ENCODE measurements around the gene FFAR1. TPM values are rescaled to one million over a fixed set of nuclear protein-coding genes. Genes with fewer than 3 reads are reported as not detected.
"Not testable (repeated sequence)": the region's sequence is repeated elsewhere in the genome, so short reads cannot be mapped to it uniquely, and the experiment has no call there.

Gene FFAR1
- total RNA-seq, 1 donor from 2014 or later: not detected

GRCh38 chr19:35368378-35368777 lies 20.7 kb downstream of the FFAR1 start:
- no peaks in the 10 kb centered on the region for H3K36me3 ChIP-seq (ENCODE audit: control insufficient read depth in 3 of 3, insufficient read depth in 3 of 3, low read length in 3 of 3)
- H3K9me3 ChIP-seq (ENCODE audit: control insufficient read depth in 3 of 3, low read length in 3 of 3): no peaks in the 10 kb centered on the region
- H3K4me1 ChIP-seq (ENCODE audit: control insufficient read depth in 3 of 3, insufficient read depth in 3 of 3, low read length in 3 of 3): no peaks in the 10 kb centered on the region
- H3K4me3 ChIP-seq (ENCODE audit: low read length in 3 of 3): no peak overlapping the region
- H3K27ac ChIP-seq (ENCODE audit: low read depth, low read length): no peak overlapping the region
- H3K9ac ChIP-seq (ENCODE audit: low read depth in 1 of 3, low read length in 3 of 3): no peak overlapping the region
- H3K27me3 ChIP-seq (ENCODE audit: control insufficient read depth in 3 of 3, insufficient read depth in 3 of 3, low read length in 3 of 3): peaks cover 0 to 3% (median 2%) of the 10 kb centered on the region in 3 donors

- Histone ChIP-seq H3K27me3 (ENCODE audit: control insufficient read depth in 3 of 3, insufficient read depth in 3 of 3, low read length in 3 of 3) (peaks cover 0 to 6% (median 3%) of the 10 kb centered on the region in 3 donors), H3K27ac (ENCODE audit: low read depth, low read length) (no peak overlapping the region), H3K9ac (ENCODE audit: low read depth in 1 of 3, low read length in 3 of 3) (no peak overlapping the region), H3K4me3 (ENCODE audit: low read length in 3 of 3) (no peak overlapping the region), H3K4me1 (ENCODE audit: control insufficient read depth in 3 of 3, insufficient read depth in 3 of 3, low read length in 3 of 3) (no peaks in the 10 kb centered on the region), H3K36me3 (ENCODE audit: control insufficient read depth in 3 of 3, insufficient read depth in 3 of 3, low read length in 3 of 3) (no peaks in the 10 kb centered on the region), H3K9me3 (ENCODE audit: control insufficient read depth in 3 of 3, low read length in 3 of 3) (no peaks in the 10 kb centered on the region)
Observed at GRCh38 chr19:35369522-35369921, 21.8 kb downstream of the FFAR1 start.

GRCh38 chr19:35370722-35371121 lies 23.0 kb downstream of the FFAR1 start, which contains the start of gene GPR42:
Gene GPR42 (plus strand): TSS chr19:35371068. CDS start chr19:35371360, 292 bp downstream.
- H3K9me3 ChIP-seq (ENCODE audit: control insufficient read depth in 3 of 3, low read length in 3 of 3): no peaks in the 10 kb centered on the region

DNA sequence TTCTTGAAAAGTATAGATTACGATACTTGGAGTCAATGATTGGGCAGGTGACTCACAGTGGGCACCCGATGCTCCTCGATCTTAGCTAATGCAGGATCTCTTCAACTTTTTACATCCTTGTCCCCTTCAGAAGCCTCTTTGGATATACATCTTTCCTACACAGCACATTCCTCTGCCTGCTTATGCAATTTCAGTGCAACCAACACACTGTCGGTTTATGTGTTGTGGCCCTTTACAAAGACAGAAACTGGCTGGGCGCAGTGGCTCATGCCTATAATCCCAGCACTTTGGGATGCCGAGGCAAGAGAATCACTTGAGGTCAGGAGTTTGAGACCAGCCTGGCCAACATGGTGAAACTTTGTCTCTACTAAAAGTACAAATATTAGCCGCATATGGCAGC lies 25.8 kb downstream of the FFAR1 start:
- no peak overlapping the region for H3K9ac ChIP-seq (ENCODE audit: low read depth in 1 of 3, low read length in 3 of 3)
- H3K27me3 ChIP-seq (ENCODE audit: control insufficient read depth in 3 of 3, insufficient read depth in 3 of 3, low read length in 3 of 3): peaks cover 2 to 8% (median 6%) of the 10 kb centered on the region in 3 donors
- H3K27ac ChIP-seq (ENCODE audit: low read depth, low read length): no peak overlapping the region
- no peak overlapping the region for H3K4me3 ChIP-seq (ENCODE audit: low read length in 3 of 3)
- no peaks in the 10 kb centered on the region for H3K36me3 ChIP-seq (ENCODE audit: control insufficient read depth in 3 of 3, insufficient read depth in 3 of 3, low read length in 3 of 3)
- no peaks in the 10 kb centered on the region for H3K4me1 ChIP-seq (ENCODE audit: control insufficient read depth in 3 of 3, insufficient read depth in 3 of 3, low read length in 3 of 3)
- H3K9me3 ChIP-seq (ENCODE audit: control insufficient read depth in 3 of 3, low read length in 3 of 3): no peaks in the 10 kb centered on the region

More at GRCh38 chr19:35370722-35371121, 23.0 kb downstream of the FFAR1 start, which contains the start of gene GPR42:
- no peaks in the 10 kb centered on the region for H3K4me1 ChIP-seq (ENCODE audit: control insufficient read depth in 3 of 3, insufficient read depth in 3 of 3, low read length in 3 of 3)
- H3K36me3 ChIP-seq (ENCODE audit: control insufficient read depth in 3 of 3, insufficient read depth in 3 of 3, low read length in 3 of 3): no peaks in the 10 kb centered on the region
- no peak within 1 kb of the TSS for H3K4me3 ChIP-seq (ENCODE audit: low read length in 3 of 3)
- H3K9ac ChIP-seq (ENCODE audit: low read depth in 1 of 3, low read length in 3 of 3): no peak within 1 kb of the TSS
- no peak within 1 kb of the TSS for H3K27ac ChIP-seq (ENCODE audit: low read depth, low read length)
- peaks cover 0 to 6% (median under 1%) of the 10 kb centered on the region in 3 donors for H3K27me3 ChIP-seq (ENCODE audit: control insufficient read depth in 3 of 3, insufficient read depth in 3 of 3, low read length in 3 of 3)

DNA sequence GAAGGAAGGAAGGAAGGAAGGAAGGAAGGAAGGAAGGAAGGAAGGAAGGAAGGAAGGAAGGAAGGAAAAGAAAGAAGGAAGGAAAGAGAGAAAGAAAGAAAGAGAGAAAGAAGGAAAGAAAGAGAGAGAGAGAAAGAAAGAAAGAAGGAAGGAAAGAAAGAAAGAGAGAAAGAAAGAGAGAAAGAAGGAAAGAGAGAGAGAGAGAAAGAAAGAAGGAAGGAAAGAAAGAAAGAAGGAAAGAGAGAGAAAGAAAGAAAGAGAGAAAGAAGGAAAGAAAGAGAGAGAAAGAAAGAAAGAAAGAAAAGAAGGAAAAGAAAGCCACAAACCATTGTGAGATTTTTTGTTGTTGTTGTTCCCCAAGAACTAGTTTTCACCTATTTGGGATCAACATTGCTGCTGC lies 26.3 kb downstream of the FFAR1 start:
- H3K4me3 ChIP-seq (ENCODE audit: low read length in 3 of 3); H3K4me1 ChIP-seq (ENCODE audit: control insufficient read depth in 3 of 3, insufficient read depth in 3 of 3, low read length in 3 of 3); H3K9me3 ChIP-seq (ENCODE audit: control insufficient read depth in 3 of 3, low read length in 3 of 3); H3K27me3 ChIP-seq (ENCODE audit: control insufficient read depth in 3 of 3, insufficient read depth in 3 of 3, low read length in 3 of 3); H3K27ac ChIP-seq (ENCODE audit: low read depth, low read length); H3K36me3 ChIP-seq (ENCODE audit: control insufficient read depth in 3 of 3, insufficient read depth in 3 of 3, low read length in 3 of 3); H3K9ac ChIP-seq (ENCODE audit: low read depth in 1 of 3, low read length in 3 of 3): not testable (repeated sequence)

GRCh38 chr19:35375505-35376307 lies 28.0 kb downstream of the FFAR1 start:
- Histone ChIP-seq H3K36me3 (ENCODE audit: control insufficient read depth in 3 of 3, insufficient read depth in 3 of 3, low read length in 3 of 3) (no peaks in the 10 kb centered on the region), H3K27ac (ENCODE audit: low read depth, low read length) (no peak overlapping the region), H3K4me1 (ENCODE audit: control insufficient read depth in 3 of 3, insufficient read depth in 3 of 3, low read length in 3 of 3) (peaks cover 0 to 3% (median 0%) of the 10 kb centered on the region in 3 donors), H3K9me3 (ENCODE audit: control insufficient read depth in 3 of 3, low read length in 3 of 3) (no peaks in the 10 kb centered on the region), H3K27me3 (ENCODE audit: control insufficient read depth in 3 of 3, insufficient read depth in 3 of 3, low read length in 3 of 3) (peaks cover 2 to 8% (median 6%) of the 10 kb centered on the region in 3 donors), H3K4me3 (ENCODE audit: low read length in 3 of 3) (no peak overlapping the region), H3K9ac (ENCODE audit: low read depth in 1 of 3, low read length in 3 of 3) (no peak overlapping the region)

GRCh38 chr19:35377656-35378055 lies 30.0 kb downstream of the FFAR1 start:
- Histone ChIP-seq H3K27ac (ENCODE audit: low read depth, low read length) (peak overlapping the region; percentile 19), H3K9me3 (ENCODE audit: control insufficient read depth in 3 of 3, low read length in 3 of 3) (no peaks in the 10 kb centered on the region), H3K9ac (ENCODE audit: low read depth in 1 of 3, low read length in 3 of 3) (no peak overlapping the region), H3K4me1 (ENCODE audit: control insufficient read depth in 3 of 3, insufficient read depth in 3 of 3, low read length in 3 of 3) (peaks cover 0 to 3% (median 0%) of the 10 kb centered on the region in 3 donors), H3K4me3 (ENCODE audit: low read length in 3 of 3) (no peak overlapping the region), H3K27me3 (ENCODE audit: control insufficient read depth in 3 of 3, insufficient read depth in 3 of 3, low read length in 3 of 3) (peaks cover 6 to 8% (median 7%) of the 10 kb centered on the region in 3 donors), H3K36me3 (ENCODE audit: control insufficient read depth in 3 of 3, insufficient read depth in 3 of 3, low read length in 3 of 3) (no peaks in the 10 kb centered on the region)

- Histone ChIP-seq H3K27me3 (ENCODE audit: control insufficient read depth in 3 of 3, insufficient read depth in 3 of 3, low read length in 3 of 3) (peaks cover 4 to 11% (median 7%) of the 10 kb centered on the region in 3 donors), H3K27ac (ENCODE audit: low read depth, low read length) (no peak overlapping the region), H3K4me1 (ENCODE audit: control insufficient read depth in 3 of 3, insufficient read depth in 3 of 3, low read length in 3 of 3) (peaks cover 0 to 3% (median 0%) of the 10 kb centered on the region in 3 donors), H3K9ac (ENCODE audit: low read depth in 1 of 3, low read length in 3 of 3) (no peak overlapping the region), H3K9me3 (ENCODE audit: control insufficient read depth in 3 of 3, low read length in 3 of 3) (no peaks in the 10 kb centered on the region), H3K36me3 (ENCODE audit: control insufficient read depth in 3 of 3, insufficient read depth in 3 of 3, low read length in 3 of 3) (no peaks in the 10 kb centered on the region), H3K4me3 (ENCODE audit: low read length in 3 of 3) (no peak overlapping the region)
Observed at GRCh38 chr19:35378356-35378755, 30.7 kb downstream of the FFAR1 start.

GRCh38 chr19:35379545-35379944 lies 31.8 kb downstream of the FFAR1 start:
- H3K27ac ChIP-seq (ENCODE audit: low read depth, low read length); H3K4me3 ChIP-seq (ENCODE audit: low read length in 3 of 3); H3K9ac ChIP-seq (ENCODE audit: low read depth in 1 of 3, low read length in 3 of 3); H3K4me1 ChIP-seq (ENCODE audit: control insufficient read depth in 3 of 3, insufficient read depth in 3 of 3, low read length in 3 of 3); H3K9me3 ChIP-seq (ENCODE audit: control insufficient read depth in 3 of 3, low read length in 3 of 3); H3K36me3 ChIP-seq (ENCODE audit: control insufficient read depth in 3 of 3, insufficient read depth in 3 of 3, low read length in 3 of 3): not testable (repeated sequence)
- peaks cover under 1 to 11% (median 7%) of the 10 kb centered on the region in 3 donors for H3K27me3 ChIP-seq (ENCODE audit: control insufficient read depth in 3 of 3, insufficient read depth in 3 of 3, low read length in 3 of 3)

- Histone ChIP-seq H3K4me3 (ENCODE audit: low read length in 3 of 3) (no peak overlapping the region), H3K4me1 (ENCODE audit: control insufficient read depth in 3 of 3, insufficient read depth in 3 of 3, low read length in 3 of 3) (peaks cover 0 to 3% (median 0%) of the 10 kb centered on the region in 3 donors), H3K36me3 (ENCODE audit: control insufficient read depth in 3 of 3, insufficient read depth in 3 of 3, low read length in 3 of 3) (no peaks in the 10 kb centered on the region), H3K9ac (ENCODE audit: low read depth in 1 of 3, low read length in 3 of 3) (no peak overlapping the region), H3K9me3 (ENCODE audit: control insufficient read depth in 3 of 3, low read length in 3 of 3) (no peaks in the 10 kb centered on the region), H3K27ac (ENCODE audit: low read depth, low read length) (peak overlapping the region; percentile 5), H3K27me3 (ENCODE audit: control insufficient read depth in 3 of 3, insufficient read depth in 3 of 3, low read length in 3 of 3) (peaks cover 0 to 11% (median 7%) of the 10 kb centered on the region in 3 donors)
Observed at GRCh38 chr19:35379992-35380391, 32.3 kb downstream of the FFAR1 start.

Data from skeletal muscle tissue (tissue), 4 donors.